ENCODE measurements around the gene ISYNA1. TPM values are rescaled to one million over a fixed set of nuclear protein-coding genes. Genes with fewer than 3 reads are reported as not detected.
A peak's percentile ranks its signal among the peaks of the same experiment; 100 is the strongest.
"Not testable (repeated sequence)": the region's sequence is repeated elsewhere in the genome, so short reads cannot be mapped to it uniquely, and the experiment has no call there.

The ISYNA1 gene
- polyA plus RNA-seq, 3 donors, result 3.7 TPM; not detected in 2

DNA sequence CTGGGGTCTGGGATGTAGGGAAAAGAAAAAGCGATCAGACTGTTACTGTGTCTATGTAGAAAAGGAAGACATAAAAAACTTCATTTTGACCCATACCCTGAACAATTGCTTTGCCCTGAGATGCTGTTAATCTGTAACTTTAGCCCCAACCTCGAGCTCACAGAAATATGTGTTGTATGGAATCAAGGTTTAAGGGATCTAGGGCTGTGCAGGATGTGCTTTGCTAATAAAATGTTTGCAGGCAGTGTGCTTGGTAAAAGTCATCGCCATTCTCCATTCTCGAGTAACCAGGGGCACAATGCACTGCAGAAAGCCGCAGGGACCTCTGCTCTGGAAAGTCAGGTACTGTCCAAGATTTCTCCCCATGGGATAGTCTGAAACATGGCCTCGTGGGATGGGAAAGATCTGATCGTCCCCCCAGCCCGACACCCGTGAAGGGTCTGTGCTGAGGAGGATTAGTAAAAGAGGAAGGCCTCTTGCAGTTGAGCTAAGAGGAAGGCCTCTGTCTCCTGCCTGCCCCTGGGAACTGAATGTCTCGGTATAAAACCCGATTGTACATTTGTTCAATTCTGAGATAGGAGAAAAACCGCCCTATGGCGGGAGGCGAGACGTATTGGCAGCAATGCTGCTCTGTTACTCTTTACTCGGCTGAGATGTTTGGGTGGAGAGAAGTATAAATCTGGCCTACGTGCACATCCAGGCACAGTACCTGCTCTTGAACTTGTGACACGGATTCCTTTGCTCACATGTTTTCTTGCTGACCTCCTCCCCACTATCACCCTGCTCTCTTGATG, 35.3 kb downstream of the ISYNA1 start:
- not testable (repeated sequence) for H3K27me3 ChIP-seq (ENCODE audit: control insufficient read depth in 2 of 2, insufficient read depth in 2 of 2, low read length in 2 of 2); H3K36me3 Mint-ChIP-seq; H3K36me3 ChIP-seq (replicated peaks in 1 of 2; ENCODE audit: control insufficient read depth in 1 of 2, insufficient read depth in 2 of 2, low read length in 2 of 2); H2AFZ ChIP-seq (ENCODE audit: insufficient read depth, low read depth, low read length, poor library complexity, severe bottlenecking); H4K20me1 ChIP-seq (ENCODE audit: insufficient read depth, low read length); H3K27me3 Mint-ChIP-seq (ENCODE audit: low read depth in 3 of 3); H3K9me3 ChIP-seq (replicated peaks in 1 of 2; ENCODE audit: control insufficient read depth in 1 of 2, insufficient read depth in 1 of 2, low read length in 2 of 2); H3K9me3 Mint-ChIP-seq; DNase-seq
- peaks cover 40% of the 10 kb centered on the region for H3K79me2 ChIP-seq (ENCODE audit: insufficient read depth, low read length)
- 28% methylated on average over 10 of the region's 18 CpGs for WGBS (ENCODE audit: insufficient coverage)
- H3K27ac ChIP-seq (ENCODE audit: low read depth in 1 of 2, low read length in 2 of 2), result peak overlapping the region; percentile 44 to 84
- peak overlapping the region; percentile 89 to 96 (median 94) for H3K27ac Mint-ChIP-seq
- intact Hi-C loops (cut with micrococcal nuclease), result loop anchor here in 1 of 2 donors (2.0 kb wide), 1 partner anchor 14 kb away; no protein-coding TSS in a partner anchor
- peaks cover 61% of the 10 kb centered on the region for H3K4me1 Mint-ChIP-seq
- peak overlapping the region; percentile 79 for H3K4me2 ChIP-seq (replicated peaks; ENCODE audit: extremely low read depth, low read length, poor library complexity, severe bottlenecking)
- peaks cover 68 to 75% of the 10 kb centered on the region in 2 donors for H3K4me1 ChIP-seq (ENCODE audit: control insufficient read depth in 1 of 2, insufficient read depth in 2 of 2, low read length in 2 of 2)
- H3K4me3 Mint-ChIP-seq, result peak overlapping the region; percentile 51 to 84
- H3K4me3 ChIP-seq (replicated peaks in 1 of 3; ENCODE audit: low read depth in 2 of 3, low read length in 3 of 3), result peak overlapping the region in 1 of 3 experiments; percentile 70
- H3K9ac ChIP-seq (ENCODE audit: insufficient read depth, low read length, poor library complexity, severe bottlenecking), result peak overlapping the region; percentile 69

DNA sequence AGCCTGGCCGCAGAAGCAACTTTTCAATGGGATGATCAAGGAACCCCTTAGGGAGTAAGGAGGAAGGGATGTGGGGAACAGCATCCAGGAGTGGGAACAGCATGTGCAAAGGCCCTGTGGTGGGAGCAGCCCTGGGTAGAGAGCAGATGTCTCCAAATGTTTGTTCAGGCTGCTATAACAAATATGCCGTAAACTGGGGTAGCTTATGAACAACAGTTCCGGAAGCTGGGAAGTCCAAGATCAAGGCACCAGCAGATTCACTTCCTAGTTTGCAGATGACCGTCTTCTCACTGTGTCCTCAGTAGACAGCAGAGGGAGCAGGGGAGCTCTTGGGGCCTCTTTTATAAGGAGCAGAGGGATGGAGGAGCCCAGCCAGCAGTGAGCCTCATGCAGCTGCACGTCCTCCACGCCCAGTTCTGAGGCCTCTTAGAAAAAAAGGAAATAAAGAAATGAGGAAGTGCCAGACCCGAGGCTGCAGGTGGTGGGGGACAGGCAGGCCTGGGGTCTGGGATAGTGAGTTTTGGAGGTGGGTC, 36.3 kb downstream of the ISYNA1 start:
- H3K9ac ChIP-seq (ENCODE audit: insufficient read depth, low read length, poor library complexity, severe bottlenecking), result peak overlapping the region; percentile 69
- peaks cover 0 to 2% of the 10 kb centered on the region in 2 donors for H3K36me3 ChIP-seq (replicated peaks in 1 of 2; ENCODE audit: control insufficient read depth in 1 of 2, insufficient read depth in 2 of 2, low read length in 2 of 2)
- peak overlapping the region; percentile 61 to 84 for H3K27ac ChIP-seq (ENCODE audit: low read depth in 1 of 2, low read length in 2 of 2)
- Mint-ChIP-seq H3K27ac (peak overlapping the region; percentile 89 to 96 (median 94)), H3K36me3 (peaks cover 3% of the 10 kb centered on the region in 2 donors), H3K4me3 (peak overlapping the region; percentile 71 to 84), H3K4me1 (peaks cover 61% of the 10 kb centered on the region), H3K9me3 (peaks cover 0 to 2% (median 0%) of the 10 kb centered on the region in 7 donors), H3K27me3 (ENCODE audit: low read depth in 3 of 3) (peaks cover 0 to 3% (median 0%) of the 10 kb centered on the region in 3 donors)
- peaks cover 70 to 78% of the 10 kb centered on the region in 2 donors for H3K4me1 ChIP-seq (ENCODE audit: control insufficient read depth in 1 of 2, insufficient read depth in 2 of 2, low read length in 2 of 2)
- no peaks in the 10 kb centered on the region for H3K9me3 ChIP-seq (replicated peaks in 1 of 2; ENCODE audit: control insufficient read depth in 1 of 2, insufficient read depth in 1 of 2, low read length in 2 of 2)
- TF ChIP-seq, protein P1, sequence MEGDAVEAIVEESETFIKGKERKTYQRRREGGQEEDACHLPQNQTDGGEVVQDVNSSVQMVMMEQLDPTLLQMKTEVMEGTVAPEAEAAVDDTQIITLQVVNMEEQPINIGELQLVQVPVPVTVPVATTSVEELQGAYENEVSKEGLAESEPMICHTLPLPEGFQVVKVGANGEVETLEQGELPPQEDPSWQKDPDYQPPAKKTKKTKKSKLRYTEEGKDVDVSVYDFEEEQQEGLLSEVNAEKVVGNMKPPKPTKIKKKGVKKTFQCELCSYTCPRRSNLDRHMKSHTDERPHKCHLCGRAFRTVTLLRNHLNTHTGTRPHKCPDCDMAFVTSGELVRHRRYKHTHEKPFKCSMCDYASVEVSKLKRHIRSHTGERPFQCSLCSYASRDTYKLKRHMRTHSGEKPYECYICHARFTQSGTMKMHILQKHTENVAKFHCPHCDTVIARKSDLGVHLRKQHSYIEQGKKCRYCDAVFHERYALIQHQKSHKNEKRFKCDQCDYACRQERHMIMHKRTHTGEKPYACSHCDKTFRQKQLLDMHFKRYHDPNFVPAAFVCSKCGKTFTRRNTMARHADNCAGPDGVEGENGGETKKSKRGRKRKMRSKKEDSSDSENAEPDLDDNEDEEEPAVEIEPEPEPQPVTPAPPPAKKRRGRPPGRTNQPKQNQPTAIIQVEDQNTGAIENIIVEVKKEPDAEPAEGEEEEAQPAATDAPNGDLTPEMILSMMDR (IDR thresholded peaks at IDR 0.05), result peak; percentile 62
- H2AFZ ChIP-seq (ENCODE audit: insufficient read depth, low read depth, low read length, poor library complexity, severe bottlenecking), result no peak overlapping the region
- H3K4me2 ChIP-seq (replicated peaks; ENCODE audit: extremely low read depth, low read length, poor library complexity, severe bottlenecking), result peak overlapping the region; percentile 79
- WGBS (ENCODE audit: insufficient coverage), result 13% methylated on average over 6 of the region's 7 CpGs
- H3K79me2 ChIP-seq (ENCODE audit: insufficient read depth, low read length), result peaks cover 50% of the 10 kb centered on the region
- H3K4me3 ChIP-seq (replicated peaks in 1 of 3; ENCODE audit: low read depth in 2 of 3, low read length in 3 of 3), result peak overlapping the region in 1 of 3 experiments; percentile 70
- no peaks in the 10 kb centered on the region for H3K27me3 ChIP-seq (ENCODE audit: control insufficient read depth in 2 of 2, insufficient read depth in 2 of 2, low read length in 2 of 2)
- intact Hi-C loops (cut with micrococcal nuclease), result loop anchor here (1.0 to 2.0 kb wide), 2 partner anchors 8 to 13 kb away; no protein-coding TSS in a partner anchor
- H4K20me1 ChIP-seq (ENCODE audit: insufficient read depth, low read length), result peaks cover 8% of the 10 kb centered on the region
- DNase-seq, result peak; percentile 96 to 97 (median 97)
